ENCODE measurements around the gene SHLD2. TPM values are rescaled to one million over a fixed set of nuclear protein-coding genes. Genes with fewer than 3 reads are reported as not detected.

Gene SHLD2
- total RNA-seq, 1 experiment from 2014 or later: 27.6 TPM

DNA sequence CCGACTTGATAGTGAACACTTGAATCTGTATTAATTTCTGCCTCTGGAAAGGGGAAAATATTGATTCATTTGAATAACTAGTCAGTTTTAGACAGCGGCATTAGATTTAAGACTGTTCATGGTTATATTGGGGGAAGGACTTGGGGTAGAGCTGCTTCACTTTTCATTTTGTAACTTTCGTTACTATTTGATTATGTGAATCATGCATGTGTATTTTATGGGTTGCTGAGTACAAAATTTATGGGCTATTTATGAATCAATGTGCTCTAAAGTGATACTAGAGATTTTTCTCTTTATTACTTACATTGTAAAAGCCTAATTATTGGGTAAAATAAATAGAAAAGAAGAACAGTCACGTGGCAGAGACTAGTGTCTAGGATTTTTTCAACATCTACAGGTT lies 5.3 kb upstream of the SHLD2 start:
- no peak overlapping the region for H3K4me3 Mint-ChIP-seq
- TF ChIP-seq SP1 (CRISPR knock-in tag; conservative IDR thresholded peaks at IDR 0.05) (no peak), CREM (CRISPR knock-in tag; IDR thresholded peaks at IDR 0.05) (no peak), GTF2I (CRISPR knock-in tag; conservative IDR thresholded peaks at IDR 0.05) (no peak), FOXJ3 (CRISPR knock-in tag; IDR thresholded peaks at IDR 0.05; ENCODE audit: borderline replicate concordance) (no peak)
- TF ChIP-seq, protein P1, sequence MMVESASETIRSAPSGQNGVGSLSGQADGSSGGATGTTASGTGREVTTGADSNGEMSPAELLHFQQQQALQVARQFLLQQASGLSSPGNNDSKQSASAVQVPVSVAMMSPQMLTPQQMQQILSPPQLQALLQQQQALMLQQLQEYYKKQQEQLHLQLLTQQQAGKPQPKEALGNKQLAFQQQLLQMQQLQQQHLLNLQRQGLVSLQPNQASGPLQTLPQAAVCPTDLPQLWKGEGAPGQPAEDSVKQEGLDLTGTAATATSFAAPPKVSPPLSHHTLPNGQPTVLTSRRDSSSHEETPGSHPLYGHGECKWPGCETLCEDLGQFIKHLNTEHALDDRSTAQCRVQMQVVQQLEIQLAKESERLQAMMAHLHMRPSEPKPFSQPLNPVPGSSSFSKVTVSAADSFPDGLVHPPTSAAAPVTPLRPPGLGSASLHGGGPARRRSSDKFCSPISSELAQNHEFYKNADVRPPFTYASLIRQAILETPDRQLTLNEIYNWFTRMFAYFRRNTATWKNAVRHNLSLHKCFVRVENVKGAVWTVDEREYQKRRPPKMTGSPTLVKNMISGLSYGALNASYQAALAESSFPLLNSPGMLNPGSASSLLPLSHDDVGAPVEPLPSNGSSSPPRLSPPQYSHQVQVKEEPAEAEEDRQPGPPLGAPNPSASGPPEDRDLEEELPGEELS (CRISPR knock-in tag; IDR thresholded peaks at IDR 0.05): no peak
- H3K4me1 Mint-ChIP-seq: peaks cover 40% of the 10 kb centered on the region
- H3K27ac Mint-ChIP-seq: peak overlapping the region; percentile 44
- ATAC-seq: no peak
- no peaks in the 10 kb centered on the region for H3K9me3 Mint-ChIP-seq
- DNase-seq (ENCODE audit: low spot score): no peak
- CTCF ChIA-PET: no interaction called here
- POLR2A ChIA-PET: interaction anchor here (0.6 kb wide), 1 partner anchor 24 kb away, joined by 4 read pairs; no protein-coding TSS in a partner anchor
- H3K36me3 Mint-ChIP-seq: peaks cover 26% of the 10 kb centered on the region
- no peaks in the 10 kb centered on the region for H3K27me3 Mint-ChIP-seq (ENCODE audit: low read depth)

DNA sequence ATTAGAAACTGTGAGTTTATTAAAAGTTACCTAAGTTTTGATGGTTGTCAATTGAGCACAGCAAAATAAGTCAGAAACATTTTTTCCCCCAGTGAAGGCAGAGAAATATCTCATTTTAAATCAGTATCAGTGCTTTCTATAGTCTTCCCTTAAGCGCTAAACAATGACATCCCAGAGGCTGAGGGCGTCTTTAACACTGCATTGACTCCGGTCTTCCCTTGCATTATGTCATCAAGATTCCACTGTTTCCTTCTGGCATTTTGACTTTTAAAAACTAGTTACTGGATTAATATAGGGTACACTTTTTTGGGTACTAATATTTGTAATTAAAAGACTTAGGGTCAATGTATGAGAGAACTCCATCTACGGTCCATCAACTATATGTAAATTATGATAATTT lies 4.2 kb upstream of the SHLD2 start:
- no peak for DNase-seq (ENCODE audit: low spot score)
- ChIA-PET CTCF (no interaction called here), POLR2A (no interaction called here)
- no peak overlapping the region; the same call in 1 of the 2 replicates for H3K27ac Mint-ChIP-seq
- H3K27me3 Mint-ChIP-seq (ENCODE audit: low read depth): no peaks in the 10 kb centered on the region
- no peaks in the 10 kb centered on the region for H3K9me3 Mint-ChIP-seq
- TF ChIP-seq RORB (CRISPR knock-in tag; IDR thresholded peaks at IDR 0.05): no peak
- TF ChIP-seq, protein P2, sequence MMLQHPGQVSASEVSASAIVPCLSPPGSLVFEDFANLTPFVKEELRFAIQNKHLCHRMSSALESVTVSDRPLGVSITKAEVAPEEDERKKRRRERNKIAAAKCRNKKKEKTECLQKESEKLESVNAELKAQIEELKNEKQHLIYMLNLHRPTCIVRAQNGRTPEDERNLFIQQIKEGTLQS (CRISPR knock-in tag; conservative IDR thresholded peaks at IDR 0.05): no peak
- H3K36me3 Mint-ChIP-seq: peaks cover 21% of the 10 kb centered on the region
- no peak for ATAC-seq
- no peak overlapping the region for H3K4me3 Mint-ChIP-seq
- peaks cover 40% of the 10 kb centered on the region for H3K4me1 Mint-ChIP-seq

DNA sequence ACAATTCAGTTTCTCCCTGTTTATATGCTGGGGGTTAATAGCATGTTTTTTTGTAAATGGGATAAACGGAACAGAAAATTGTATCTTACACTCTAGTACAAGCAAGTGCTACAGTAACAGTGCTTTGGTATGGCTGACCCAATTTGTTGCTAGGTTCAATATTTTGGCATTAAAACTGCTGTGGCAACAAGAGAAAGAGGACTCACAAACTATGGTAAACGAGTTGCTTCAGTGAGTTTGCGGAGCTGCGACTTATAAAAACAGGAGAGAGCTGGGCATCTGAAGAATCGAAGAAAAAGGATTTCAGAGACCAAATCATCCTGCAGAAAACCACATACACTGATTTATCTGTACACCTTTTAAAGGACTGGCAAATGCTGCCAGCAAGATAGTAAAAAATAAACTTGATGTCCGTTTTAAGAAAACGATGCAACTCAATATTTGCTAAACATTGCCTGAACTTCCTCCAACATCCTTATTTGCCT lies 2.6 kb upstream of the SHLD2 start:
- no peak for DNase-seq (ENCODE audit: low spot score)
- Mint-ChIP-seq H3K9me3 (no peaks in the 10 kb centered on the region), H3K4me3 (peak overlapping the region; percentile 90), H3K27me3 (ENCODE audit: low read depth) (no peaks in the 10 kb centered on the region), H3K36me3 (peaks cover 8% of the 10 kb centered on the region; the same call in 1 of the 2 replicates), H3K27ac (peak overlapping the region; percentile 94), H3K4me1 (peaks cover 40% of the 10 kb centered on the region)
- no peak for ATAC-seq
- TF ChIP-seq ZNF263 (CRISPR knock-in tag; IDR thresholded peaks at IDR 0.05; ENCODE audit: low read depth) (no peak), ZNF396 (CRISPR knock-in tag; IDR thresholded peaks at IDR 0.05; ENCODE audit: borderline replicate concordance) (no peak), NFE2L1 (CRISPR knock-in tag; IDR thresholded peaks at IDR 0.05) (no peak), ZNF416 (CRISPR knock-in tag; IDR thresholded peaks at IDR 0.05) (no peak), EMX1 (CRISPR knock-in tag; IDR thresholded peaks at IDR 0.05) (no peak), ATF1 (CRISPR knock-in tag; IDR thresholded peaks at IDR 0.05) (no peak), RELA (CRISPR knock-in tag; IDR thresholded peaks at IDR 0.05; ENCODE audit: borderline replicate concordance) (no peak), RORB (CRISPR knock-in tag; IDR thresholded peaks at IDR 0.05) (no peak)
- TF ChIP-seq, protein P3, sequence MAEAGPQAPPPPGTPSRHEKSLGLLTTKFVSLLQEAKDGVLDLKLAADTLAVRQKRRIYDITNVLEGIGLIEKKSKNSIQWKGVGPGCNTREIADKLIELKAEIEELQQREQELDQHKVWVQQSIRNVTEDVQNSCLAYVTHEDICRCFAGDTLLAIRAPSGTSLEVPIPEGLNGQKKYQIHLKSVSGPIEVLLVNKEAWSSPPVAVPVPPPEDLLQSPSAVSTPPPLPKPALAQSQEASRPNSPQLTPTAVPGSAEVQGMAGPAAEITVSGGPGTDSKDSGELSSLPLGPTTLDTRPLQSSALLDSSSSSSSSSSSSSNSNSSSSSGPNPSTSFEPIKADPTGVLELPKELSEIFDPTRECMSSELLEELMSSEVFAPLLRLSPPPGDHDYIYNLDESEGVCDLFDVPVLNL (CRISPR knock-in tag; IDR thresholded peaks at IDR 0.05; ENCODE audit: borderline replicate concordance, low read depth): no peak
- TF ChIP-seq, protein P4, sequence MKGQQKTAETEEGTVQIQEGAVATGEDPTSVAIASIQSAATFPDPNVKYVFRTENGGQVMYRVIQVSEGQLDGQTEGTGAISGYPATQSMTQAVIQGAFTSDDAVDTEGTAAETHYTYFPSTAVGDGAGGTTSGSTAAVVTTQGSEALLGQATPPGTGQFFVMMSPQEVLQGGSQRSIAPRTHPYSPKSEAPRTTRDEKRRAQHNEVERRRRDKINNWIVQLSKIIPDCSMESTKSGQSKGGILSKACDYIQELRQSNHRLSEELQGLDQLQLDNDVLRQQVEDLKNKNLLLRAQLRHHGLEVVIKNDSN (CRISPR knock-in tag; IDR thresholded peaks at IDR 0.05): no peak
- TF ChIP-seq, protein P5, sequence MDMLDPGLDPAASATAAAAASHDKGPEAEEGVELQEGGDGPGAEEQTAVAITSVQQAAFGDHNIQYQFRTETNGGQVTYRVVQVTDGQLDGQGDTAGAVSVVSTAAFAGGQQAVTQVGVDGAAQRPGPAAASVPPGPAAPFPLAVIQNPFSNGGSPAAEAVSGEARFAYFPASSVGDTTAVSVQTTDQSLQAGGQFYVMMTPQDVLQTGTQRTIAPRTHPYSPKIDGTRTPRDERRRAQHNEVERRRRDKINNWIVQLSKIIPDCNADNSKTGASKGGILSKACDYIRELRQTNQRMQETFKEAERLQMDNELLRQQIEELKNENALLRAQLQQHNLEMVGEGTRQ (CRISPR knock-in tag; IDR thresholded peaks at IDR 0.05): no peak
- TF ChIP-seq, protein P6, sequence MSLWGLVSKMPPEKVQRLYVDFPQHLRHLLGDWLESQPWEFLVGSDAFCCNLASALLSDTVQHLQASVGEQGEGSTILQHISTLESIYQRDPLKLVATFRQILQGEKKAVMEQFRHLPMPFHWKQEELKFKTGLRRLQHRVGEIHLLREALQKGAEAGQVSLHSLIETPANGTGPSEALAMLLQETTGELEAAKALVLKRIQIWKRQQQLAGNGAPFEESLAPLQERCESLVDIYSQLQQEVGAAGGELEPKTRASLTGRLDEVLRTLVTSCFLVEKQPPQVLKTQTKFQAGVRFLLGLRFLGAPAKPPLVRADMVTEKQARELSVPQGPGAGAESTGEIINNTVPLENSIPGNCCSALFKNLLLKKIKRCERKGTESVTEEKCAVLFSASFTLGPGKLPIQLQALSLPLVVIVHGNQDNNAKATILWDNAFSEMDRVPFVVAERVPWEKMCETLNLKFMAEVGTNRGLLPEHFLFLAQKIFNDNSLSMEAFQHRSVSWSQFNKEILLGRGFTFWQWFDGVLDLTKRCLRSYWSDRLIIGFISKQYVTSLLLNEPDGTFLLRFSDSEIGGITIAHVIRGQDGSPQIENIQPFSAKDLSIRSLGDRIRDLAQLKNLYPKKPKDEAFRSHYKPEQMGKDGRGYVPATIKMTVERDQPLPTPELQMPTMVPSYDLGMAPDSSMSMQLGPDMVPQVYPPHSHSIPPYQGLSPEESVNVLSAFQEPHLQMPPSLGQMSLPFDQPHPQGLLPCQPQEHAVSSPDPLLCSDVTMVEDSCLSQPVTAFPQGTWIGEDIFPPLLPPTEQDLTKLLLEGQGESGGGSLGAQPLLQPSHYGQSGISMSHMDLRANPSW (CRISPR knock-in tag; conservative IDR thresholded peaks at IDR 0.05; ENCODE audit: low read depth): no peak
- TF ChIP-seq, protein P7, sequence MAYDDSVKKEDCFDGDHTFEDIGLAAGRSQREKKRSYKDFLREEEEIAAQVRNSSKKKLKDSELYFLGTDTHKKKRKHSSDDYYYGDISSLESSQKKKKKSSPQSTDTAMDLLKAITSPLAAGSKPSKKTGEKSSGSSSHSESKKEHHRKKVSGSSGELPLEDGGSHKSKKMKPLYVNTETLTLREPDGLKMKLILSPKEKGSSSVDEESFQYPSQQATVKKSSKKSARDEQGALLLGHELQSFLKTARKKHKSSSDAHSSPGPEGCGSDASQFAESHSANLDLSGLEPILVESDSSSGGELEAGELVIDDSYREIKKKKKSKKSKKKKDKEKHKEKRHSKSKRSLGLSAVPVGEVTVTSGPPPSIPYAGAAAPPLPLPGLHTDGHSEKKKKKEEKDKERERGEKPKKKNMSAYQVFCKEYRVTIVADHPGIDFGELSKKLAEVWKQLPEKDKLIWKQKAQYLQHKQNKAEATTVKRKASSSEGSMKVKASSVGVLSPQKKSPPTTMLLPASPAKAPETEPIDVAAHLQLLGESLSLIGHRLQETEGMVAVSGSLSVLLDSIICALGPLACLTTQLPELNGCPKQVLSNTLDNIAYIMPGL (CRISPR knock-in tag; IDR thresholded peaks at IDR 0.05): no peak
- TF ChIP-seq, protein P8, sequence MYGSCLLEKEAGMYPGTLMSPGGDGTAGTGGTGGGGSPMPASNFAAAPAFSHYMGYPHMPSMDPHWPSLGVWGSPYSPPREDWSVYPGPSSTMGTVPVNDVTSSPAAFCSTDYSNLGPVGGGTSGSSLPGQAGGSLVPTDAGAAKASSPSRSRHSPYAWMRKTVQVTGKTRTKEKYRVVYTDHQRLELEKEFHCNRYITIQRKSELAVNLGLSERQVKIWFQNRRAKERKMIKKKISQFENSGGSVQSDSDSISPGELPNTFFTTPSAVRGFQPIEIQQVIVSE (CRISPR knock-in tag; IDR thresholded peaks at IDR 0.05; ENCODE audit: borderline replicate concordance): no peak
- TF ChIP-seq, protein P2 (CRISPR knock-in tag; conservative IDR thresholded peaks at IDR 0.05): no peak
- CTCF ChIA-PET: interaction anchor here (1.1 to 3.0 kb wide), 3 partner anchors 126 to 153 kb away, joined by 5 to 16 read pairs (median 6); no protein-coding TSS in a partner anchor
- POLR2A ChIA-PET: interaction anchor here (0.9 to 1.9 kb wide), 3 partner anchors 9 to 122 kb away, joined by 3 to 5 read pairs (median 3); no protein-coding TSS in a partner anchor

All from WTC11 (cell line).